ENCODE results near the gene YIPF4.
"Not testable (repeated sequence)": the region's sequence is repeated elsewhere in the genome, so short reads cannot be mapped to it uniquely, and the experiment has no call there.

Gene YIPF4

GRCh38 chr2:32264422-32265105 lies 13.1 kb upstream of the YIPF4 start, which contains the start of gene NLRC4:
NLRC4 (minus strand) TSS chr2:32264886; CDS start chr2:32256775, 8,111 bp downstream.
- peak within 1 kb of the TSS; percentile 18; the same call in 1 of the 2 replicates for H3K4me3 ChIP-seq (ENCODE audit: low read length)
- TF ChIP-seq ZNF274 (IDR thresholded peaks at IDR 0.05; ENCODE audit: low read depth, low read length): no peak

- no peak overlapping the region for H3K4me3 ChIP-seq (ENCODE audit: low read length)
- TF ChIP-seq ZNF274 (IDR thresholded peaks at IDR 0.05; ENCODE audit: low read depth, low read length): no peak
Measured at GRCh38 chr2:32271063-32271462, 6.6 kb upstream of the YIPF4 start.

- TF ChIP-seq ZNF274 (IDR thresholded peaks at IDR 0.05; ENCODE audit: low read depth, low read length): no peak
Measured at GRCh38 chr2:32272279-32272678, 5.4 kb upstream of the YIPF4 start.

GRCh38 chr2:32274289-32274688 lies 3.4 kb upstream of the YIPF4 start:
- TF ChIP-seq ZNF274 (IDR thresholded peaks at IDR 0.05; ENCODE audit: low read depth, low read length): no peak
- H3K4me3 ChIP-seq (ENCODE audit: low read length): no peak overlapping the region

More at GRCh38 chr2:32272279-32272678, 5.4 kb upstream of the YIPF4 start:
- H3K4me3 ChIP-seq (ENCODE audit: low read length): no peak overlapping the region

GRCh38 chr2:32275790-32276189 lies 1.9 kb upstream of the YIPF4 start:
- H3K4me3 ChIP-seq (ENCODE audit: low read length): not testable (repeated sequence)

- no peak for TF ChIP-seq ZNF274 (IDR thresholded peaks at IDR 0.05; ENCODE audit: low read depth, low read length)
- H3K4me3 ChIP-seq (ENCODE audit: low read length): peak overlapping the region; percentile 95
Measured at GRCh38 chr2:32277363-32277673, 386 bp upstream of the YIPF4 start.

GRCh38 chr2:32278478-32278853 lies 762 bp downstream of the YIPF4 start:
- no peak for TF ChIP-seq ZNF274 (IDR thresholded peaks at IDR 0.05; ENCODE audit: low read depth, low read length)
- H3K4me3 ChIP-seq (ENCODE audit: low read length): peak overlapping the region; percentile 95

GRCh38 chr2:32284321-32284720 lies 6.6 kb downstream of the YIPF4 start:
- TF ChIP-seq ZNF274 (IDR thresholded peaks at IDR 0.05; ENCODE audit: low read depth, low read length): no peak
- no peak overlapping the region for H3K4me3 ChIP-seq (ENCODE audit: low read length)

GRCh38 chr2:32289165-32289999 lies 11.7 kb downstream of the YIPF4 start:
- no peak for TF ChIP-seq ZNF274 (IDR thresholded peaks at IDR 0.05; ENCODE audit: low read depth, low read length)
- H3K4me3 ChIP-seq (ENCODE audit: low read length): no peak overlapping the region

- no peak overlapping the region for H3K4me3 ChIP-seq (ENCODE audit: low read length)
- TF ChIP-seq ZNF274 (IDR thresholded peaks at IDR 0.05; ENCODE audit: low read depth, low read length): no peak
Measured at GRCh38 chr2:32290000-32290339, 12.3 kb downstream of the YIPF4 start.

GRCh38 chr2:32291746-32292145 lies 14.0 kb downstream of the YIPF4 start:
- no peak for TF ChIP-seq ZNF274 (IDR thresholded peaks at IDR 0.05; ENCODE audit: low read depth, low read length)
- H3K4me3 ChIP-seq (ENCODE audit: low read length): no peak overlapping the region

- not testable (repeated sequence) for H3K4me3 ChIP-seq (ENCODE audit: low read length)
Measured at GRCh38 chr2:32293493-32293892, 15.8 kb downstream of the YIPF4 start.

- H3K4me3 ChIP-seq (ENCODE audit: low read length): not testable (repeated sequence)
Measured at GRCh38 chr2:32293966-32294562, 16.4 kb downstream of the YIPF4 start.

- H3K4me3 ChIP-seq (ENCODE audit: low read length): no peak overlapping the region
- TF ChIP-seq ZNF274 (IDR thresholded peaks at IDR 0.05; ENCODE audit: low read depth, low read length): no peak
Measured at GRCh38 chr2:32310577-32310976, 32.9 kb downstream of the YIPF4 start.

- TF ChIP-seq ZNF274 (IDR thresholded peaks at IDR 0.05; ENCODE audit: low read depth, low read length): no peak
Measured at GRCh38 chr2:32314886-32315285, 37.2 kb downstream of the YIPF4 start.

GRCh38 chr2:32328679-32329078 lies 51.0 kb downstream of the YIPF4 start:
- not testable (repeated sequence) for H3K4me3 ChIP-seq (ENCODE audit: low read length)

More at GRCh38 chr2:32314886-32315285, 37.2 kb downstream of the YIPF4 start:
- no peak overlapping the region for H3K4me3 ChIP-seq (ENCODE audit: low read length)

- not testable (repeated sequence) for H3K4me3 ChIP-seq (ENCODE audit: low read length)
Measured at GRCh38 chr2:32329180-32329980, 51.7 kb downstream of the YIPF4 start.

Measured in GM08714 (cell line).